SJSA1 (cell line): ENCODE results near the gene MRTFA. TPM values are rescaled to one million over a fixed set of nuclear protein-coding genes. Genes with fewer than 3 reads are reported as not detected.
"Not testable (repeated sequence)": the region's sequence is repeated elsewhere in the genome, so short reads cannot be mapped to it uniquely, and the experiment has no call there.

Experiments used
- DNase-seq, 2 experiments: peaks; one replicate each; pipeline ENCODE4 v3.0.0-alpha.2; 2015 to 2020; ENCODE audit warnings: low spot score in 2 of 2, low read depth in 1 of 2
- H3K27ac ChIP-seq: fragments of 250-450 bp; sonication (Bioruptor Pico); 2 replicates; pipeline ENCODE4 v1.5.1; 2020; ENCODE audit warnings: mild to moderate bottlenecking, moderate library complexity
- H3K27me3 ChIP-seq: fragments of 250-450 bp; sonication (Bioruptor Pico); replicated peaks from 2 replicates; pipeline ENCODE4 v1.5.1; 2020; ENCODE audit warnings: mild to moderate bottlenecking, moderate library complexity
- H3K36me3 ChIP-seq: fragments of 250-450 bp; sonication (Bioruptor Pico); 2 replicates; pipeline ENCODE4 v1.5.1; 2020; ENCODE audit warnings: mild to moderate bottlenecking
- H3K4me1 ChIP-seq: fragments of 250-450 bp; sonication (Bioruptor Pico); replicated peaks from 2 replicates; pipeline ENCODE4 v1.6.1; 2021; ENCODE audit warnings: mild to moderate bottlenecking
- H3K4me3 ChIP-seq: fragments of 250-450 bp; sonication (Bioruptor Pico); 2 replicates; pipeline ENCODE4 v1.5.1; 2020; ENCODE audit warnings: mild to moderate bottlenecking
- H3K9me3 ChIP-seq: fragments of 250-450 bp; sonication (Bioruptor Pico); replicated peaks from 2 replicates; pipeline ENCODE4 v1.5.1; 2020; ENCODE audit warnings: mild to moderate bottlenecking
- total RNA-seq: library from RNA; depleted of rRNA; stranded (reverse); fragments of >200 nt; shearing (Covaris generic); gene quantifications from 2 replicates; pipeline ENCODE4 v1.2.3, GENCODE V29; 2014

The MRTFA gene
- total RNA-seq, 1 experiment from 2014 or later: 27.8 TPM

DNA sequence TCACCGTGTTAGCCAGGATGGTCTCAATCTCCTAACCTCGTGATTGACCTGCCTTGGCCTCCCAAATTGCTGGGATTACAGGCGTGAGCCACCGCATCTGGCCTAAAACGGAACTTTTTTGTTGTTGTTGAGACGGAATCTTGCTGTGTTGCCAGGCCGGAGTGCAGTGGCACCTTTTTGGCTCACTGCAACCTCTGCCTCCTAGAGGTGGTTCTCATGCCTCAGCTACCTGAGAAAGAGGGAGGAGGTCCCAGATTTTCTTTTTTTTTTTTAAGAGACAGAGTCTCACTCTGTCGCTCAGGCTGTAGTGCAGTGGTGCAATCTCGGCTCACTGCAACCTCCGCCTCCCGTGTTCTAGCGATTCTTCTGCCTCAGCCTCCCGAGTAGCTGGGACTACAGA, 34.9 kb upstream of the MRTFA start:
- H3K4me3 ChIP-seq: no peak overlapping the region
- no peak for DNase-seq
- H3K4me1 ChIP-seq: no peaks in the 10 kb centered on the region; the same call in 1 of the 2 replicates
- H3K9me3 ChIP-seq: peaks cover 8% of the 10 kb centered on the region
- no peak overlapping the region for H3K27ac ChIP-seq
- H3K27me3 ChIP-seq: no peaks in the 10 kb centered on the region
- H3K36me3 ChIP-seq: no peaks in the 10 kb centered on the region

DNA sequence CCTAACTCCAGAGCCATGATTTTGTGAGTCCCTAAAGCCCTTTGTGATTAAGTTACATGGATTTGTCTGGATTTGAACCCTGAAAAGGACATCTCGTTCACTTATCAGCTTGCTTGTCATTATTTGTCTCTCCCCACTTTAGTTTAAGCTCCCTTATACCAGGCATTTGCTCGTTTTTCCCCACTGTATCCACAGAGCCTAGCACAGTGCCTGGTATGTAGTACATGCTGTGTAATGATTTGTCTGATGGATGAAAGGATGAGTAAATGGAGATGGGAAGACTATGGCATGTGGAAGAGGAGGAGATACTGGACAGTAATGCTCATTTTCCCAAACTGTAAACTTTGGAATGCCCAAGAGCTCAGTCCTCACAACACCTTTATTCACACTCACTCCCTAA, 33.5 kb upstream of the MRTFA start:
- Histone ChIP-seq H3K9me3 (peaks cover 8% of the 10 kb centered on the region), H3K4me1 (no peaks in the 10 kb centered on the region; the same call in 1 of the 2 replicates), H3K36me3 (no peaks in the 10 kb centered on the region), H3K27ac (no peak overlapping the region), H3K4me3 (no peak overlapping the region), H3K27me3 (no peaks in the 10 kb centered on the region)
- DNase-seq: no peak

DNA sequence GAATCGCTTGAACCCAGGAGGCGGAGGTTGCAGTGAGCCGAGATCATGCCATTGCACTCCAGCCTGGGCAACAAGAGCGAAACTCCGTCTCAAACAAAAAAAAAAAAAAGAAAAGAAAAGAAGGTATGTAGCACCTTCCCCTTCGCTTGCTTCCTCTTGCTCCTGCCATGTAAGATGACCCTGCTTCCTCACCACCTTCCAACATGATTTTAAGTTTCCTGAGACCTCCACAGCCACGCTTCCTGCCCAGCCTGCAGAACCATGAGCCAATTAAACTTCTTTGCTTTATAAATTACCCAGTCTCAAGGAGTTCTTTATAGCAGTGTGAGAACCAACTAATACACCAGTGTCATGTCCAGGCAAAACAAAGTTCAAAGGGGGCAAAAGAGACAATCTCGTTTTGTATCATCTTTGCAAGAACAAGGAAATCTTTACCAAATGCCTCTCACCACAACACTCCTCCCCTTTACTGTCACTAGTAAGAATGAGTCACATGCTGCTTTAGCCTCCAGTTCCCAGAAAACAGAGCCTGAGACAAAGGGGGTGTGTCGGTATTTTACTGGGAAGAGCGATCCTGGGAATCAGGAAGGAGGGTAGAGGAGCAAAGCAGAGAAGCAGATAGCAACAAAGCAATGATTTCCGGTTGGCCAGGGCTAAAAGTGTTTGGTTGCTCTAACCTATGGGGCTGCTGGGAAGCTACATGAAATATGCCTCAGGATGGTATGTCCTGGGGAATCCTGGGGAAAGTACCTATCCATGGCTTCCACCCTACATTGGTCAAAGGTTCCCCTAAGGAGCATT, 32.3 kb upstream of the MRTFA start:
- H3K4me1 ChIP-seq: no peaks in the 10 kb centered on the region; the same call in 1 of the 2 replicates
- H3K9me3 ChIP-seq: peaks cover 8% of the 10 kb centered on the region
- DNase-seq: peak in 1 of 2 experiments; percentile 24
- no peaks in the 10 kb centered on the region for H3K27me3 ChIP-seq
- H3K27ac ChIP-seq: no peak overlapping the region
- H3K36me3 ChIP-seq: no peaks in the 10 kb centered on the region
- H3K4me3 ChIP-seq: no peak overlapping the region

DNA sequence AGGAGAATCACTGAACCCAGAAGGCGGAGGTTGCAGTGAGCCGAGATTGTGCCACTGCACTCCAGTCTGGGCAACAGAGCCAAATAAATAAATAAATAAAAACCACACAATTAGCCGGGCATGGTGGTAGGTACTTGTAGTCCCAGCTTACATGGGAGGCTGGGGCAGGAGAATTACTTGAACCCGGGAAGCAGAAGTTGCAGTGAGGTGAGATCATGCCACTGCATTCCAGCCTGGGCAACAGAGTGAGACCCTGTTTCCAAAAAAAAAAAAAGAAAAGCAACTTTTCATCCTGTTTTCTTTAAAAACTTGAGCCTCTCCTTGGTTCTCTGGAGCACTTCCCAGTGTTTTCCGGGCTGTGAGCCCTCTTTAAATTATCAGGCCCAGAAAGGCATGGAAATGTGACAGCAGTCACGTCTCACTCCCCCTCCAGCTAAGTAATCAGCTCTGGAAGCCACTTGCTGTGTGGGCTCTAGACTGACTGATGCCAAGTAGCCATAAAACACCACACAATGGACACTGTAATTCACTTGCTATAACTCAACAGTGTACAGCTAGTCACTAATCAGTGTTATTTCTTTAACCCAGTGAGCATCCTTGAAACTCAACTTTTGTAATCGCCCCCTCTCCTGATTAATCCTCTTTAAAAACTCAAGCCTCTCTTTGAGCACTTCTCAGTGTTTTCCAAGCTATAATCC, 29.8 kb upstream of the MRTFA start:
- Histone ChIP-seq H3K9me3 (peaks cover 8% of the 10 kb centered on the region), H3K4me1 (no peaks in the 10 kb centered on the region; the same call in 1 of the 2 replicates), H3K27me3 (no peaks in the 10 kb centered on the region), H3K27ac (no peak overlapping the region), H3K36me3 (no peaks in the 10 kb centered on the region), H3K4me3 (no peak overlapping the region)
- no peak for DNase-seq

DNA sequence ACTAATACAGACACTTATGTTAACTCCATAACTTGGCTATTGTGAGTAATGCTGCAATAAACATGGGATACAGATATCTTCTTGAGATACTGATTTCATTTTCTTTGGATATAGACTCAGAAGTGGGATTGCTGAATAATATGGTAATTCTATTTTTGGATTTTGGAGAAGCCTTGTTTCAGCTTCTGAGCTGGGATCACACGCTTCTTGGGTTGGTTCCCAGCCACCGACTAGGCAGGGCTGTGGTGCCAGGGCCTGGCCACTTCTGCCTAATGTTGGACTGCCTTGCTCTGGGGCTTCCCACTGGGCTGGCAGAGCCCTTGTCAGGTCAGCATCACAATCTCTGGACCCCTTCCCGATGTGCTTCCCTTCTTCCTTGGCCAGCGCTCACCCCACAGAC, 28.8 kb upstream of the MRTFA start:
- no peak overlapping the region for H3K4me3 ChIP-seq
- H3K27ac ChIP-seq: no peak overlapping the region
- no peaks in the 10 kb centered on the region; the same call in 1 of the 2 replicates for H3K4me1 ChIP-seq
- H3K36me3 ChIP-seq: no peaks in the 10 kb centered on the region
- H3K27me3 ChIP-seq: no peaks in the 10 kb centered on the region
- peaks cover 8% of the 10 kb centered on the region for H3K9me3 ChIP-seq
- DNase-seq: no peak

DNA sequence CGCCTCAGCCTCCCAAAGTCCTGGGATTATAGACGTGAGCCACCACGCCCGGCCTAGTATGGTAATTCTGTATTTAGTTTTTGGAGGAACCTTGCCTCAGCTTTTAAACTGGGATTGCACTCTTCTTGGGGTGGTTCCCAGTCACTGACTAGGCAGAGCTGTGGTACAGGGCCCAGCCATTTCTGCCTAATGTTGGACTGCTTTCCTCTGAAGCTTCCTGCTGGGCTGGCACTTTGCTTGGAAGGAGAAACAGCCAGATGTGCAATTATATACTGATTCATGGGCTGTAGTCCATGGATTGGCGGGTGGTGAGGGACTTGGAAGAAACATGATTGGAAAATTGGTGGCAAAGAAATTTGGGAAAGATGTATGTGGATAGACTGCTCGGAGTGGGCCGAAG, 25.2 kb upstream of the MRTFA start:
- H3K27me3 ChIP-seq: no peaks in the 10 kb centered on the region
- H3K36me3 ChIP-seq: no peaks in the 10 kb centered on the region
- no peak overlapping the region for H3K4me3 ChIP-seq
- H3K9me3 ChIP-seq: no peaks in the 10 kb centered on the region
- no peak for DNase-seq
- H3K4me1 ChIP-seq: no peaks in the 10 kb centered on the region; the same call in 1 of the 2 replicates
- H3K27ac ChIP-seq: no peak overlapping the region

DNA sequence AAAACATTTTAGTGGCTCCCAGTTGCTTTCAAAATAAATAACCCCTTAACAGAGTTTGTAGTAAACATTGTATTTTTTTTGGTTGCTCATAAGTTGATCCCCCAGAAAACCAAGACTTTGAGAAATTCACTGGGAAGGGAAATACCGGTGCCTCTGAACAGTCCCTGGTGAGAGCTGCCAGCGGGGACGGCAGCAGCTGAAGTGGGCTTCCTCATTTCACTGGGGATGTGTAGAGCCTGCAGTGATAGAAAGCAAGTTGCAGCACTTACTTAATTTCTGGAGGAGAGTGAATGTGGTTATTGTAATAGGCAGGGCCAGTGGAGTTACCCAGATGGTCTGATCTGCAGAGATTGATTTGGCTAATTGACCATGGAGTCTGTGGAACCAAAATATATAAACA, 24.2 kb upstream of the MRTFA start:
- H3K27me3 ChIP-seq: no peaks in the 10 kb centered on the region
- H3K27ac ChIP-seq: no peak overlapping the region

DNA sequence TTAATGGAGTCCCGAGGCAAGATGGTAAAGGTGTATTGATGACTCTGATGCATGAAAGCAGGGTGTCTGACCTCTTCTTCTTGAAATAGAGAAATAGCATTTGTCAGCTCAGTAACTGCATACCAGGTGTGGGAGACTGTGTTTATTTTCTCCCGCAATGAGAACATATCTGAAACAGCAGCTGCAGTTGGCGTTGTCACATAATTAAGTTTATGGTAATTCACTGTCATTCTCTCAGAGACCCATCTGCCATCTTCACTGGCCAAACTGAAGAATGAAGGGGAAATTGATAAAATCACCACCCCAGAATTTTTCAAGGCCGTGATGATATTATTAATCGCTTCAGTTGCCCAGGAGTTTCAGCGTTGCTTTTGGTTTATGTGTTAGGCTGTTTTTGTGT, 22.6 kb upstream of the MRTFA start:
- no peaks in the 10 kb centered on the region for H3K4me1 ChIP-seq
- no peak for DNase-seq
- no peaks in the 10 kb centered on the region for H3K36me3 ChIP-seq
- H3K4me3 ChIP-seq: no peak overlapping the region
- no peaks in the 10 kb centered on the region for H3K9me3 ChIP-seq
- no peak overlapping the region for H3K27ac ChIP-seq
- no peaks in the 10 kb centered on the region for H3K27me3 ChIP-seq

More for the DNA sequence above, 24.2 kb upstream of the MRTFA start:
- Histone ChIP-seq H3K4me3 (no peak overlapping the region), H3K36me3 (no peaks in the 10 kb centered on the region), H3K9me3 (no peaks in the 10 kb centered on the region), H3K4me1 (no peaks in the 10 kb centered on the region)
- DNase-seq: no peak

DNA sequence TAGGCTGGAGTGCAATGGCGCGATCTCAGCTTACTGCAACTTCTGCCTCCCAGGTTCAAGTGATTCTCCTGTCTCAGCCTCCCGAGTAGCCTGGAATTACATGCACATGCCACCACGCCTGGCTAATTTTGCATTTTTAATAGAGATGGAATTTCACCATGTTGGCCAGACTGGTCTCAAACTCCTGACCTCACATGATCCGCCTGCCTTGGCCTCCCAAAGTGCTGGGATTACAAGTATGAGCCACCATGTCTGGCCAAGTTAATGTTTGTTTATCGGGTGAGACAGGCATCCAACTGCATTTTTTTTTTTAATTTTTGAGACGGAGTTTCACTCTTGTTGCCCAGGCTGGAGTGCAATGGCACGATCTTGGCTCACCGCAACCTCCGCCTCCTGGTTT, 20.1 kb upstream of the MRTFA start:
- not testable (repeated sequence) for H3K4me3 ChIP-seq, H3K27me3 ChIP-seq, H3K36me3 ChIP-seq, H3K27ac ChIP-seq, H3K9me3 ChIP-seq, DNase-seq, H3K4me1 ChIP-seq

DNA sequence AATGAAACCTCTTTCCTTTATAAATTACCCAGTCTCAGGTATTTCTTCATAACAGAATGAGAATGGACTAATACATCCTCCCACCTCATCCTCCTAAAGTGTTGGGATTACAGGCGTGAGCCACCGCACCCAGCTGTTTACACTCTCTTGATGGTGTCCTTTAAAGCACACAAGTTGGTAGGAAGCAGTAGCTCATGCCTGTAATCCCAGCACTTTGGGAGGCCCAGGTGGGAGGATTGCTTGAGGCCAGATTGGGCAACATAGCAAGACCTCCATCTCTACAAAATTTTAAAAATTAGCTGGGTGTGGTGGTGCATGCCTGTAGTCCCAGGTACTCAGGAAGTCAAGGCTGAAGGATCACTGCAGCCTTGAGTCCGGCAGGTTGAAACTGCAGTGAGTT, 19.4 kb upstream of the MRTFA start:
- not testable (repeated sequence) for H3K4me3 ChIP-seq, DNase-seq, H3K27me3 ChIP-seq, H3K27ac ChIP-seq, H3K9me3 ChIP-seq, H3K36me3 ChIP-seq
- peaks cover 14% of the 10 kb centered on the region for H3K4me1 ChIP-seq

DNA sequence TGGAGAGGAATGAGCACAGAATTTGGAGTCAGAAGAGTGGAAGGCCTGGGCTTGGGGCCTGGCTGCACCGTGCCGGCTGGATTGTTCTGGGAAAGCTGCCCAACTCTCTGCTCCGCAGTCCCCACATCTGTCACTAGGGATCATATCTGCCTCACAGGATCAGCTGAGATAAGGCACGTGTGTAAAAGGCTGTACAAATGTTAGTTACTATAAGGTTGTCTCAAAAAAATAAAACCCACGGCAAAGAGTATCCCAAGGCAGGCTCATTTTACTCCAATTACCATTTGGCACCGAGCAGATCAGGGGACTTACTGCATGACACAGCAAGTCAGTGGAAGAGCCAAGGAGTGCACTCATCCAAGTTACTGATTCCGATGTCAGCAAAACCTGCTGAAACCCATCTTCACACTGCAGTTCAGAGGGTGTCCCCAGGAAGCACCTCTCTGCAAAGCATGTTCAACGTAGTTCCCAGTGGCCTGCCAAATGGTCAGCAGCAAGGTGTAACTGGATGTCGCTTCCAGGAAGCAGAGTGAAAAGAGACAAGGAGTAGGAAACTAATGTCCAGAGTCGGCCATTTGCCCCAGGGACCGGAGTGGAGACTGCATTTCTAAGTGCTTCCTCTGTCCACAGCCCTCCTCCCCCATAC, 18.1 kb upstream of the MRTFA start:
- no peak for DNase-seq
- H3K4me1 ChIP-seq: peaks cover 16% of the 10 kb centered on the region
- H3K4me3 ChIP-seq: no peak overlapping the region

DNA sequence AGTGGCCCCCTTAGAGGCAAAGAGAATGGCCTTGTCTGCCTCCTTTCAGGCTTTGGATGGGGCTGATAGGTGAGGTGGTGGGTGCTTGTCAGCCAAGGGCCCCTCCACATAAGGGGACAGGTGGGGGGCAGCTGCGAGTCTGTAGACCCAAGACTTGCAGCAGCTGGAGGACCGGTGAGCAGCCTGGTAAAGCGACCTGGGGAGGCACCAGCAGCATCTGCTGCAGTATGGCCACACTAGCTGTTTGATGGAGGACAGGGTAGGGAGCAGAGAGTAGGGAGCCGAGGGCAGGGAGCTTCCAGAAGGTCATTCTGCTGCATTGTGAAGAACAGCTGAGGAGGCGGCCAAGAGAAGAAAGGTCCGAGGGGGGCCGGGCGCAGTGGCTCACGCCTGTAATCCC, 16.8 kb upstream of the MRTFA start:
- Histone ChIP-seq H3K4me1 (peaks cover 16% of the 10 kb centered on the region), H3K4me3 (no peak overlapping the region), H3K27me3 (no peaks in the 10 kb centered on the region), H3K36me3 (no peaks in the 10 kb centered on the region), H3K9me3 (no peaks in the 10 kb centered on the region), H3K27ac (no peak overlapping the region)
- no peak for DNase-seq

More for the DNA sequence above, 18.1 kb upstream of the MRTFA start:
- H3K9me3 ChIP-seq: no peaks in the 10 kb centered on the region
- H3K36me3 ChIP-seq: no peaks in the 10 kb centered on the region
- no peak overlapping the region for H3K27ac ChIP-seq
- H3K27me3 ChIP-seq: no peaks in the 10 kb centered on the region

DNA sequence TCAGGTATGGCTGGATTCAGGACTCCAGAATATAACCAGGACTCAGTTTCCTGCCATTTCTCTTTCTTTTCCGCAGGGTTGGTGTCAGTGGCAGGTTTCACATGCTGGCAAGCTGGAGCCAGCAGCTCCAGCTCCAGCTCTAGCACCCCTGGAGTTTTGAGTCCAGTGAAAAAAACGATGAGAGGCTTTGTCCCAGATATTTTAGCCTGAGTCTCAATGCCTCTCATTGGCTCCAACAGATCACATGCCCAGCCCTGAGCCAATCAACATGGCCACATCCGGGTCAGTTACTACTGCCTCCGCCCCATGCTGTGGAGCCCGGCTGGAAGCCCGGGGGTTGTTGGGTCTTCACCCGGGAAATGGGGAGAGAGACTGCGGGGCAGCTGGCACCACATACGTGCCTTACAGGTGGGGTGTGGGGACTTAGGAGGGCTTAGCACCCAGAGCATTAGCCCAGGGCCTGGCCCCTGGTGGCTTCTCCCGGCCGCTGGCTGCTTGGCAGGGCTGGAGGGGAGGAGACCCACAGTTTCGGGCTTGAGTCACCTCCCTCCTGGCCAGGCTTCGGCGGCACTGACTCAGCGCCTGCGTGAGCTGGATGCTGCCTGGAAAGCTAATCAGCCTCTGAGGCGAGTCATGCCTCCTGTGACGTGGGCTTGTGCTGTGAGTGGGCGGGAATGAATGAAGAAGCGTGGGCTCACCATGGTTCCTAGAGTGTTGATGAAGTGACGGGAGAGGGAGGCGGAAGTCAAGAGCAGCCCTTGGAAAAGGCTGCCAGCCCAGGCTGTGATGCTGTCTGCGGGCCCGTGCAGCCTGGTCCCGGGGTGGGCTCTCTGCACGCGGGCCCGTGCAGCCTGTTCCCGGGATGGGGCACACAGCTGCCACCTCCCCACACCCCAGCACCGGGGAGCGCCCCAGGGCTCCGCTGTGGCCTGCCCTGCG, 15.3 kb upstream of the MRTFA start:
- peak; percentile 98 to 99 for DNase-seq
- H3K4me1 ChIP-seq: peaks cover 16% of the 10 kb centered on the region
- H3K27me3 ChIP-seq: no peaks in the 10 kb centered on the region
- no peaks in the 10 kb centered on the region for H3K9me3 ChIP-seq
- peak overlapping the region; percentile 53 for H3K4me3 ChIP-seq
- no peaks in the 10 kb centered on the region for H3K36me3 ChIP-seq
- H3K27ac ChIP-seq: peak overlapping the region; percentile 95
